SK-N-SH (cell line): ENCODE measurements around the gene RHBDF2.

ENCODE experiments used
- RFX5 ChIP-seq: IDR thresholded peaks from 2 replicates; pipeline ENCODE4 v1.6.1; 2012; ENCODE audit warnings: mild to moderate bottlenecking, improper control_type of control experiment, low read length
- TF ChIP-seq, protein P1 (sequence below): fragments of 200-600 bp; sonication (generic); IDR thresholded peaks from 2 replicates; pipeline ENCODE4 v1.6.1; 2017; ENCODE audit warnings: antibody characterized with exemption, mild to moderate bottlenecking, moderate library complexity
- TF ChIP-seq, protein P2 (sequence below): IDR thresholded peaks from 2 replicates; pipeline ENCODE4 v1.4.0; 2012; ENCODE audit warnings: low read depth

DNA sequence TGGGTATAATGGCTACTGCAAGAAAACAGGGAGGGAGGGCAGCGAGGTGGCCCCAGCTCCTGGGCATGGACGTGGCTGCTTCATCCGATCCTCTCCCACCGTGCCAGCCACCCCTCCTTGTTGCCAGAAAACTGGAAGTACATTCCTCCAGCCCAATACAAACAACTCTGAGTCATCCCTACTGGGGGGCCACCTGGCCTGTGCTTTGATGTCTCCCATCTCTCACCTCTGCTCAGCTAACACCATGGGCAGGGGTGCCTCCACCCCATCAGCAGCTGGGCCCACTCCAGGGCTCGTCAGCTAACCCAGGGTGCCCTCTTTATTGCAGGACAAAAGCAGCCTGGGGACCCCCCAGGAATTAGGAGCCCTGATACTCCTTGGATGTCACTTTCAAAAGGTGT, 2.0 kb downstream of the RHBDF2 start:
- TF ChIP-seq, protein P1, sequence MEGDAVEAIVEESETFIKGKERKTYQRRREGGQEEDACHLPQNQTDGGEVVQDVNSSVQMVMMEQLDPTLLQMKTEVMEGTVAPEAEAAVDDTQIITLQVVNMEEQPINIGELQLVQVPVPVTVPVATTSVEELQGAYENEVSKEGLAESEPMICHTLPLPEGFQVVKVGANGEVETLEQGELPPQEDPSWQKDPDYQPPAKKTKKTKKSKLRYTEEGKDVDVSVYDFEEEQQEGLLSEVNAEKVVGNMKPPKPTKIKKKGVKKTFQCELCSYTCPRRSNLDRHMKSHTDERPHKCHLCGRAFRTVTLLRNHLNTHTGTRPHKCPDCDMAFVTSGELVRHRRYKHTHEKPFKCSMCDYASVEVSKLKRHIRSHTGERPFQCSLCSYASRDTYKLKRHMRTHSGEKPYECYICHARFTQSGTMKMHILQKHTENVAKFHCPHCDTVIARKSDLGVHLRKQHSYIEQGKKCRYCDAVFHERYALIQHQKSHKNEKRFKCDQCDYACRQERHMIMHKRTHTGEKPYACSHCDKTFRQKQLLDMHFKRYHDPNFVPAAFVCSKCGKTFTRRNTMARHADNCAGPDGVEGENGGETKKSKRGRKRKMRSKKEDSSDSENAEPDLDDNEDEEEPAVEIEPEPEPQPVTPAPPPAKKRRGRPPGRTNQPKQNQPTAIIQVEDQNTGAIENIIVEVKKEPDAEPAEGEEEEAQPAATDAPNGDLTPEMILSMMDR, result no peak
- TF ChIP-seq RFX5, result no peak
- TF ChIP-seq, protein P2, sequence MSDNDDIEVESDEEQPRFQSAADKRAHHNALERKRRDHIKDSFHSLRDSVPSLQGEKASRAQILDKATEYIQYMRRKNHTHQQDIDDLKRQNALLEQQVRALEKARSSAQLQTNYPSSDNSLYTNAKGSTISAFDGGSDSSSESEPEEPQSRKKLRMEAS, result no peak
